Transverse colon (tissue), 4 donors: ENCODE data around the gene CILP2. TPM values are rescaled to one million over a fixed set of nuclear protein-coding genes. Genes with fewer than 3 reads are reported as not detected.
A peak's percentile ranks its signal among the peaks of the same experiment; 100 is the strongest.

ENCODE experiments used
- DNase-seq: peaks from one replicate; pipeline ENCODE4 v3.0.0-alpha.2; 2019
- H3K27ac ChIP-seq, 4 donors: fragments of 200-600 bp; sonication (generic); 2 replicates each; pipeline ENCODE4 v1.5.1; 2016 to 2018; ENCODE audit warnings: inconsistent platforms in 4 of 4
- H3K27me3 ChIP-seq: fragments of 200-600 bp; sonication (generic); 2 replicates; pipeline ENCODE4 v1.5.1; 2017; ENCODE audit warnings: inconsistent platforms
- H3K36me3 ChIP-seq, 4 donors: fragments of 200-600 bp; sonication (generic); 2 replicates each; pipeline ENCODE4 v1.5.1; 2017 to 2019; ENCODE audit warnings: inconsistent platforms in 4 of 4
- H3K4me1 ChIP-seq, 4 donors: fragments of 200-600 bp; sonication (generic); 2 replicates each; pipeline ENCODE4 v1.5.1; 2017 to 2020; ENCODE audit warnings: inconsistent platforms in 4 of 4
- H3K4me3 ChIP-seq, 4 donors: fragments of 200-600 bp; sonication (generic); 1 replicate in 1 of 4; 2 replicates in 3 of 4; pipeline versions ENCODE4 v1.5.1 to v1.6.1; 2017 to 2019; ENCODE audit warnings: inconsistent platforms in 4 of 4
- H3K9me3 ChIP-seq, 2 donors: fragments of 200-600 bp; sonication (generic); 2 replicates each; pipeline ENCODE4 v1.5.1; 2017 to 2019; ENCODE audit warnings: inconsistent platforms in 2 of 2
- EP300 ChIP-seq: sonication (generic); formaldehyde crosslinking; IDR thresholded peaks from one replicate; pipeline ENCODE4 v1.6.1; 2017; ENCODE audit warnings: antibody characterized with exemption, low read depth
- POLR2A ChIP-seq: fragments of 450-650 bp; IDR thresholded peaks from one replicate; pipeline ENCODE4 v1.6.1; 2016; ENCODE audit warnings: antibody characterized with exemption, mild to moderate bottlenecking, moderate library complexity
- POLR2AphosphoS5 ChIP-seq, 3 donors: sonication (generic); formaldehyde crosslinking; IDR thresholded peaks; one replicate each; pipeline ENCODE4 v1.6.1; 2016; ENCODE audit warnings: antibody characterized with exemption in 3 of 3
- WGBS, 2 donors: methylation state at CpG; one replicate each; pipeline ENCODE4 v1.1.5; 2018; ENCODE audit warnings: low coverage in 1 of 2; 5-methylcytosine and 5-hydroxymethylcytosine counted together
- in situ Hi-C, 4 donors: fragments of 200-750 bp; cut with MboI; loops; one replicate each; pipeline versions ENCODE4 v1.15.0 to v1.15.1; 2017; ENCODE audit warnings: low sequenced_read_pairs in 3 of 4, low pct_ligation_motif_present in 1 of 4, low pct_unique_long_range_greater_than_20kb in 1 of 4
- intact Hi-C: fragments of 100-400 bp; cut with DNase I; formaldehyde crosslinking; loops from one replicate; pipeline ENCODE4 v1.15.1; 2023; ENCODE audit warnings: low total_unique reads
- total RNA-seq, 4 donors: library from RNA; depleted of rRNA; stranded (reverse); fragments of >200 nt; gene quantifications; one replicate each; pipeline ENCODE4 v1.1.0, GENCODE V29; 2016
- TF ChIP-seq, protein P1 (sequence below), 5 experiments: fragments of 200-600 bp in 3 of 5; fragments of 450-650 bp in 2 of 5; sonication (generic) in 3 of 5; IDR thresholded peaks; 1 replicate in 2 of 5; 2 replicates in 3 of 5; pipeline ENCODE4 v1.5.1; 2016 to 2017; ENCODE audit warnings: antibody characterized with exemption in 5 of 5, inconsistent platforms in 3 of 5, mild to moderate bottlenecking in 2 of 5, moderate library complexity in 1 of 5

CILP2 gene
- total RNA-seq = under 1 TPM in 1 of 4 donors, not detected in 3; 0.48 TPM

GRCh38 chr19:19538061-19538784 lies at the start of gene CILP2:
Gene CILP2 (plus strand): TSS chr19:19538265. CDS start chr19:19538350, 85 bp downstream.
- H3K27ac ChIP-seq = no peak within 1 kb of the TSS
- H3K4me1 ChIP-seq = peaks cover 16 to 35% (median 27%) of the 10 kb centered on the region in 4 donors
- intact Hi-C loops = loop anchor here (10.0 kb wide), 1 partner anchor 417 kb away; no protein-coding TSS in a partner anchor
- H3K27me3 ChIP-seq = peaks cover 66% of the 10 kb centered on the region
- peak; percentile 41 for DNase-seq
- TF ChIP-seq POLR2AphosphoS5 (IDR thresholded peaks at IDR 0.05) (no peak), EP300 (no peak), POLR2A (no peak)
- TF ChIP-seq, protein P1, sequence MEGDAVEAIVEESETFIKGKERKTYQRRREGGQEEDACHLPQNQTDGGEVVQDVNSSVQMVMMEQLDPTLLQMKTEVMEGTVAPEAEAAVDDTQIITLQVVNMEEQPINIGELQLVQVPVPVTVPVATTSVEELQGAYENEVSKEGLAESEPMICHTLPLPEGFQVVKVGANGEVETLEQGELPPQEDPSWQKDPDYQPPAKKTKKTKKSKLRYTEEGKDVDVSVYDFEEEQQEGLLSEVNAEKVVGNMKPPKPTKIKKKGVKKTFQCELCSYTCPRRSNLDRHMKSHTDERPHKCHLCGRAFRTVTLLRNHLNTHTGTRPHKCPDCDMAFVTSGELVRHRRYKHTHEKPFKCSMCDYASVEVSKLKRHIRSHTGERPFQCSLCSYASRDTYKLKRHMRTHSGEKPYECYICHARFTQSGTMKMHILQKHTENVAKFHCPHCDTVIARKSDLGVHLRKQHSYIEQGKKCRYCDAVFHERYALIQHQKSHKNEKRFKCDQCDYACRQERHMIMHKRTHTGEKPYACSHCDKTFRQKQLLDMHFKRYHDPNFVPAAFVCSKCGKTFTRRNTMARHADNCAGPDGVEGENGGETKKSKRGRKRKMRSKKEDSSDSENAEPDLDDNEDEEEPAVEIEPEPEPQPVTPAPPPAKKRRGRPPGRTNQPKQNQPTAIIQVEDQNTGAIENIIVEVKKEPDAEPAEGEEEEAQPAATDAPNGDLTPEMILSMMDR (IDR thresholded peaks at IDR 0.05) = no peak
- H3K36me3 ChIP-seq = no peaks in the 10 kb centered on the region
- H3K4me3 ChIP-seq = peak within 1 kb of the TSS in 2 of 4 donors; percentile 26 to 39
- 10% methylated on average over 17 of the region's 56 CpGs; no CpG with 5 or more reads in 1 of the 2 donors for WGBS, 2 donors
- no peaks in the 10 kb centered on the region for H3K9me3 ChIP-seq
- in situ Hi-C loops = loop anchor here (10.0 to 25.0 kb wide), 4 partner anchors 99 to 749 kb away; partner anchors contain the start of genes GMIP (in 3 of the 4) and LPAR2 (in 1 of the 4)

GRCh38 chr19:19488875-19489690 lies 49.0 kb upstream of the CILP2 start:
- H3K27me3 ChIP-seq = no peaks in the 10 kb centered on the region
- peak overlapping the region in 1 of 4 donors; percentile 31 for H3K4me3 ChIP-seq
- intact Hi-C loops = no loop called here
- peaks cover 0 to 9% (median 0%) of the 10 kb centered on the region in 4 donors for H3K36me3 ChIP-seq
- in situ Hi-C loops = loop anchor here in 3 of 4 donors (25.0 kb wide), 2 partner anchors 127 to 302 kb away; partner anchors contain the start of genes BORCS8 (in 1 of the 3) and RFXANK (in 1 of the 3)
- peaks cover 15 to 49% (median 42%) of the 10 kb centered on the region in 4 donors for H3K4me1 ChIP-seq
- H3K27ac ChIP-seq = peak overlapping the region; percentile 71 to 84 (median 80)
- no peaks in the 10 kb centered on the region for H3K9me3 ChIP-seq
- whole genome bisulfite sequencing, 2 donors = 22 to 29% methylated on average over 5 to 14 of the region's 14 CpGs
- no peak for TF ChIP-seq EP300
- peak in 2 of 3 donors; percentile 25 to 35 for TF ChIP-seq POLR2AphosphoS5 (IDR thresholded peaks at IDR 0.05)
- peak; percentile 20 for TF ChIP-seq POLR2A
- DNase-seq = peak; percentile 79

- Histone ChIP-seq H3K27me3 (no peaks in the 10 kb centered on the region), H3K4me1 (peaks cover 15 to 49% (median 42%) of the 10 kb centered on the region in 4 donors), H3K36me3 (peaks cover 0 to 16% (median 0%) of the 10 kb centered on the region in 4 donors), H3K4me3 (no peak overlapping the region), H3K27ac (peak overlapping the region; percentile 71 to 84 (median 80)), H3K9me3 (no peaks in the 10 kb centered on the region)
- in situ Hi-C loops = loop anchor here (5.0 to 25.0 kb wide), 4 partner anchors 118 to 303 kb away; partner anchors contain the start of genes BORCS8 (in 1 of the 4) and RFXANK (in 1 of the 4)
- intact Hi-C loops = no loop called here
- no peak for DNase-seq
- TF ChIP-seq, protein P1 (IDR thresholded peaks at IDR 0.05) = no peak
- TF ChIP-seq POLR2AphosphoS5 (IDR thresholded peaks at IDR 0.05) (no peak), EP300 (no peak), POLR2A (no peak)
- 67% methylated on average over 9 of the region's 9 CpGs; no CpG with 5 or more reads in 1 of the 2 donors for WGBS, 2 donors
Observed at GRCh38 chr19:19489804-19490204, 48.3 kb upstream of the CILP2 start.

GRCh38 chr19:19490214-19490968 lies 47.7 kb upstream of the CILP2 start:
- Histone ChIP-seq H3K4me1 (peaks cover 15 to 49% (median 40%) of the 10 kb centered on the region in 4 donors), H3K27me3 (no peaks in the 10 kb centered on the region), H3K36me3 (peaks cover 0 to 19% (median under 1%) of the 10 kb centered on the region in 4 donors), H3K4me3 (no peak overlapping the region), H3K27ac (peak overlapping the region; percentile 71 to 84 (median 80)), H3K9me3 (no peaks in the 10 kb centered on the region)
- in situ Hi-C loops = loop anchor here (5.0 to 25.0 kb wide), 4 partner anchors 118 to 303 kb away; partner anchors contain the start of genes BORCS8 (in 1 of the 4) and RFXANK (in 1 of the 4)
- intact Hi-C loops = no loop called here
- TF ChIP-seq POLR2AphosphoS5 (IDR thresholded peaks at IDR 0.05) (peak in 1 of 3 donors; percentile 9), POLR2A (no peak)
- TF ChIP-seq, protein P1 (IDR thresholded peaks at IDR 0.05) = peak; percentile 85 to 86 (median 86)
- peak; percentile 83 for DNase-seq
- 30 to 38% methylated on average over 11 to 19 of the region's 20 CpGs for WGBS, 2 donors
